Activated CD4-positive, alpha-beta memory T cell treated with anti-CD3 and anti-CD28 coated beads for 36 hours (primary cell): ENCODE results near the gene HP1BP3. TPM values are rescaled to one million over a fixed set of nuclear protein-coding genes. Genes with fewer than 3 reads are reported as not detected.

Experiments
- CTCF ChIA-PET: fragments of 350-600 bp; sonication (Branson Sonifier 250); formaldehyde crosslinking; loops from one replicate; lab custom pipeline; 2021; ENCODE audit warnings: antibody characterized with exemption, inconsistent platforms; lab: Charles Lee
- POLR2A ChIA-PET: fragments of 350-600 bp; sonication (Branson Sonifier 250); formaldehyde crosslinking; loops from one replicate; lab custom pipeline; 2021; ENCODE audit warnings: antibody characterized with exemption; lab: Charles Lee
- DNase-seq: peaks from one replicate; pipeline ENCODE4 v3.0.0-alpha.2; 2020
- H3K27ac Mint-ChIP-seq: one replicate; pipeline ENCODE4 v1.8.0; 2021; ENCODE audit warnings: mixed read lengths
- H3K27me3 Mint-ChIP-seq: one replicate; pipeline ENCODE4 v1.8.0; 2021; ENCODE audit warnings: mixed read lengths
- H3K36me3 Mint-ChIP-seq: one replicate; pipeline ENCODE4 v1.8.0; 2021; ENCODE audit warnings: mixed read lengths
- H3K4me1 Mint-ChIP-seq: one replicate; pipeline ENCODE4 v1.8.0; 2021; ENCODE audit warnings: low read depth, mixed read lengths
- H3K4me3 Mint-ChIP-seq: one replicate; pipeline ENCODE4 v1.8.0; 2021; ENCODE audit warnings: mild to moderate bottlenecking, mixed read lengths
- H3K9me3 Mint-ChIP-seq: one replicate; pipeline ENCODE4 v1.8.0; 2021; ENCODE audit warnings: mixed read lengths
- intact Hi-C: fragments of 100-400 bp; cut with micrococcal nuclease; formaldehyde crosslinking; loops from one replicate; pipeline ENCODE4 v1.15.1; 2023
- total RNA-seq, 2 experiments: library from RNA; stranded (reverse); gene quantifications; one replicate each; pipeline ENCODE4 v1.2.3, GENCODE V29; 2021

The HP1BP3 gene
- total RNA-seq, 2 experiments from 2014 or later: 209 to 225 TPM

GRCh38 chr1:20693623-20694022, 93.5 kb downstream of the HP1BP3 start:
- ChIA-PET CTCF (interaction anchor here (0.6 to 1.4 kb wide), 2 partner anchors 501 to 615 kb away, joined by 3 to 7 read pairs; no protein-coding TSS in a partner anchor), POLR2A (no interaction called here)
- Mint-ChIP-seq H3K9me3 (no peaks in the 10 kb centered on the region), H3K4me3 (no peak overlapping the region), H3K27ac (no peak overlapping the region), H3K4me1 (peaks cover 6% of the 10 kb centered on the region), H3K36me3 (no peaks in the 10 kb centered on the region), H3K27me3 (peaks cover 6% of the 10 kb centered on the region)
- DNase-seq: no peak
- intact Hi-C loops: no loop called here

Other genes starting within 250 kb of the HP1BP3 start
- gene FAM43B, start 234.7 kb downstream of the HP1BP3 start, total RNA-seq: not detected
- gene CDA, start 198.2 kb downstream of the HP1BP3 start, total RNA-seq: not detected
- 1 to 10 TPM; 4.4 to 4.8 TPM for gene PINK1, start 153.8 kb downstream of the HP1BP3 start, total RNA-seq
- 100 to 1,000 TPM; 165 to 180 TPM for gene DDOST, start 125.9 kb downstream of the HP1BP3 start, total RNA-seq
- gene KIF17, start 69.3 kb downstream of the HP1BP3 start, total RNA-seq: not detected
- under 1 TPM; 0.07 to 0.12 TPM for gene SH2D5, start 54.6 kb downstream of the HP1BP3 start, total RNA-seq